ENCODE data around the gene XRCC5.
A peak's percentile ranks its signal among the peaks of the same experiment; 100 is the strongest.

XRCC5 gene

DNA sequence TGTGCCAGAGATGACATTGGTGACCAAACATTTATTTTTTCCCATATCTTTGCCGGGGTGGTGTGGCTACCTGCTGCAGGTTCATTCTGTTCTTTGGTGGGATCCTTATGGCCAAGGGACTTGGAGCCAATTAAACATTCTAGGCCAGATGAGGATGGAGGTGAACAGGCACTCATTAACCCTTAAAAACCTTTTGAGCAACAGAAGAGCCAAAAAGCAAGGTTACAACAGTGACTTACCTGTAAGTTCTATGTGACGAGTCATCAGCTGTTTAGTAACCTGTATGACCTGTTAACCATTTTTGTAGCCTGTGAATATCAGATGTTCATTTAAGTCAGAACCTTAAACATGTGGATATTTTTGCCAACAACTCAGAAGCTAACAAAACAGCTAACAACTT is 105.6 kb downstream of the XRCC5 start:
- no peak overlapping the region for H3K4me3 ChIP-seq (replicated peaks; ENCODE audit: low read depth, low read length)
- TF ChIP-seq, protein P1, sequence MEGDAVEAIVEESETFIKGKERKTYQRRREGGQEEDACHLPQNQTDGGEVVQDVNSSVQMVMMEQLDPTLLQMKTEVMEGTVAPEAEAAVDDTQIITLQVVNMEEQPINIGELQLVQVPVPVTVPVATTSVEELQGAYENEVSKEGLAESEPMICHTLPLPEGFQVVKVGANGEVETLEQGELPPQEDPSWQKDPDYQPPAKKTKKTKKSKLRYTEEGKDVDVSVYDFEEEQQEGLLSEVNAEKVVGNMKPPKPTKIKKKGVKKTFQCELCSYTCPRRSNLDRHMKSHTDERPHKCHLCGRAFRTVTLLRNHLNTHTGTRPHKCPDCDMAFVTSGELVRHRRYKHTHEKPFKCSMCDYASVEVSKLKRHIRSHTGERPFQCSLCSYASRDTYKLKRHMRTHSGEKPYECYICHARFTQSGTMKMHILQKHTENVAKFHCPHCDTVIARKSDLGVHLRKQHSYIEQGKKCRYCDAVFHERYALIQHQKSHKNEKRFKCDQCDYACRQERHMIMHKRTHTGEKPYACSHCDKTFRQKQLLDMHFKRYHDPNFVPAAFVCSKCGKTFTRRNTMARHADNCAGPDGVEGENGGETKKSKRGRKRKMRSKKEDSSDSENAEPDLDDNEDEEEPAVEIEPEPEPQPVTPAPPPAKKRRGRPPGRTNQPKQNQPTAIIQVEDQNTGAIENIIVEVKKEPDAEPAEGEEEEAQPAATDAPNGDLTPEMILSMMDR (IDR thresholded peaks at IDR 0.05; ENCODE audit: low read length, missing control alignments), result no peak
- no peak for DNase-seq (ENCODE audit: low read depth)

DNA sequence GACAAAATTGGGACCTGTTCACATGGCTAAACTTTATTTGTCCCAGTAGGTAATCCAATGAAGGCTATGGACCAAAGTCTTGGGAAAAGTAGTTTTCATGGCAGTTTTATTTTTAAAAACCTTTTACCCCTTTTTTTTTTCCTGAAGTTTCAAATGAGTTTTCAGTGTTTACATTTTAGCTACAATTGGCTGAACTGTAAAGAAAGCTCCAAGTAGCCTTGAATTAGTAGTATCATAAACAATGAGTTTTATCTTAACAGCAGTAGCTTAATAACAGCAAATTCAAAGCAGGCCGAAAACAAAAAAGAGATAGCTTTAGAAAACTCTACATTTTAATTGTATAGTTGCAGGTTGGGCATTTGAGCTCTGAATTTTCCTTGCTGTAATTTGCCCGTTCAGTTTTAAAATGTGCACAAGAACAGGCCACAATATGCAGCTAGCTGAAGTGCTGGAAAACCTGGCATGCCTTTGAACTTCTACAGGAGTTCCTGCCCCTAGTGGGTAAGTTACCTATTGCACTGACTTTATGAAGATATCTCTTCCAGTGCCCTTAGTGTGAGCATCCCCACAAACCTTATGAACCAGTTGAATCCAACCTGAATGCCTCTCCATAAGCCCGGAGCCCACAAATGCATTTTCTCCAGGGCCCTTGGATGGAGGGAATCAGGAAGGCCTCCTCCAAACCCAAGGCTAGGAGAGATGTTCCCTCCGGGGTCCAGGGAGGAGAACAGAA is 106.7 kb downstream of the XRCC5 start:
- no peak overlapping the region for H3K4me3 ChIP-seq (replicated peaks; ENCODE audit: low read depth, low read length)
- TF ChIP-seq, protein P1 (IDR thresholded peaks at IDR 0.05; ENCODE audit: low read length, missing control alignments), result peak; percentile 46
- DNase-seq (ENCODE audit: low read depth), result peak; percentile 37

- TF ChIP-seq, protein P1 (IDR thresholded peaks at IDR 0.05; ENCODE audit: low read length, missing control alignments), result no peak
- no peak overlapping the region for H3K4me3 ChIP-seq (replicated peaks; ENCODE audit: low read depth, low read length)
- peak; percentile 55 for DNase-seq (ENCODE audit: low read depth)
These were observed 108.1 kb downstream of the XRCC5 start for GRCh38 chr2:216216951-216217903.

DNA sequence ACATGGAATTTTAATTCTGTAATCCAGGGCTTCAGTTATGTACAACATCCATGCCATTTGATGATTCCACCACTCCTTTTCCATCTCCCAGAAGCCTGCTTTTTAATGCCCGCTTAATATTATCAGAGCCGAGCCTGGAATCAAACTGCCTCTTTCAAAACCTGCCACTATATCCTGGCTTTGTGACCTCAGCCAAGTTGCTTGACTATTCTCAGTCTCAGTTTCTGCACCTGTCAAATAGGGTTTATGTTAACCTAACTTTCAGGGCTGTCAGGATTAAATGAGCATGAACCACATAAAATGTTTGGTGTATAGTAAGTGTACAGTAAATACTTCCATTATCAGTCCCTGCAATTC is 108.7 kb downstream of the XRCC5 start:
- no peak overlapping the region for H3K4me3 ChIP-seq (replicated peaks; ENCODE audit: low read depth, low read length)
- DNase-seq (ENCODE audit: low read depth), result no peak
- TF ChIP-seq, protein P1 (IDR thresholded peaks at IDR 0.05; ENCODE audit: low read length, missing control alignments), result no peak

GRCh38 chr2:216219861-216220260 is 110.7 kb downstream of the XRCC5 start:
- H3K4me3 ChIP-seq (replicated peaks; ENCODE audit: low read depth, low read length), result no peak overlapping the region
- TF ChIP-seq, protein P1 (IDR thresholded peaks at IDR 0.05; ENCODE audit: low read length, missing control alignments), result no peak
- DNase-seq (ENCODE audit: low read depth), result no peak

GRCh38 chr2:216220976-216221375 is 111.8 kb downstream of the XRCC5 start:
- no peak overlapping the region for H3K4me3 ChIP-seq (replicated peaks; ENCODE audit: low read depth, low read length)
- TF ChIP-seq, protein P1 (IDR thresholded peaks at IDR 0.05; ENCODE audit: low read length, missing control alignments), result no peak

More at GRCh38 chr2:216220976-216221375, 111.8 kb downstream of the XRCC5 start:
- no peak for DNase-seq (ENCODE audit: low read depth)
